ENCODE data around the gene LTBP2.

GRCh38 chr14:74606727-74607126, 5.3 kb downstream of the LTBP2 start:
- TF ChIP-seq EZH2 (optimal IDR thresholded peaks at IDR 0.05; ENCODE audit: low read depth, low read length) = no peak
- TF ChIP-seq EZH2phosphoT487 (IDR thresholded peaks at IDR 0.05; ENCODE audit: low read length) = no peak

All from MM.1S (cell line).